H9 (cell line): ENCODE results near the gene TUT7. TPM values are rescaled to one million over a fixed set of nuclear protein-coding genes. Genes with fewer than 3 reads are reported as not detected.

ENCODE experiments used
- DNase-seq: peaks from one replicate; pipeline ENCODE4 v3.0.0-alpha.2; 2017
- H2AFZ ChIP-seq: one replicate; pipeline ENCODE4 v1.6.1; 2013; ENCODE audit warnings: mild to moderate bottlenecking, low read length, control low read depth, moderate library complexity
- H2AK5ac ChIP-seq: 2 replicates; pipeline ENCODE4 v1.6.1; 2013; ENCODE audit warnings: low read length, control low read depth, mixed read lengths; ENCODE audit not compliant: insufficient read length
- H2BK120ac ChIP-seq: one replicate; pipeline ENCODE4 v1.6.1; 2013; ENCODE audit warnings: low read depth, mild to moderate bottlenecking, low read length, control low read depth, inconsistent platforms; ENCODE audit not compliant: poor library complexity, severe bottlenecking
- H2BK12ac ChIP-seq: 2 replicates; pipeline ENCODE4 v1.6.1; 2013; ENCODE audit warnings: low read length, control low read depth, mixed read lengths, low read depth; ENCODE audit not compliant: insufficient read length
- H2BK15ac ChIP-seq: 2 replicates; pipeline ENCODE4 v1.6.1; 2013; ENCODE audit warnings: low read depth, low read length, control low read depth
- H2BK20ac ChIP-seq: one replicate; pipeline ENCODE4 v1.6.1; 2013; ENCODE audit warnings: low read depth, mild to moderate bottlenecking, low read length, control low read depth, inconsistent platforms; ENCODE audit not compliant: poor library complexity, severe bottlenecking
- H2BK5ac ChIP-seq: 2 replicates; pipeline ENCODE4 v1.6.1; 2013; ENCODE audit warnings: low read length, control low read depth, mixed read lengths; ENCODE audit not compliant: insufficient read length
- H3K14ac ChIP-seq: 2 replicates; pipeline ENCODE4 v1.6.1; 2013; ENCODE audit warnings: low read length, control low read depth; ENCODE audit not compliant: insufficient read depth
- H3K18ac ChIP-seq: 2 replicates; pipeline ENCODE4 v1.6.1; 2013; ENCODE audit warnings: low read depth, mild to moderate bottlenecking, mixed read lengths, low read length, control low read depth; ENCODE audit not compliant: insufficient read length
- H3K23ac ChIP-seq: 2 replicates; pipeline ENCODE4 v1.6.1; 2013; ENCODE audit warnings: low read length, control low read depth, mixed read lengths, low read depth; ENCODE audit not compliant: insufficient read length
- H3K23me2 ChIP-seq: 2 replicates; pipeline ENCODE4 v1.6.1; 2013; ENCODE audit warnings: low read depth, mild to moderate bottlenecking, mixed read lengths, low read length, control low read depth; ENCODE audit not compliant: insufficient read length, poor library complexity, severe bottlenecking
- H3K27ac ChIP-seq: 2 replicates; pipeline ENCODE4 v1.5.1; 2013; ENCODE audit warnings: low read length, control low read depth, mixed read lengths, low read depth; ENCODE audit not compliant: insufficient read length
- H3K27me3 ChIP-seq: 2 replicates; pipeline ENCODE4 v1.6.1; 2013; ENCODE audit warnings: low read length, control low read depth, inconsistent platforms; ENCODE audit not compliant: insufficient read depth
- H3K4ac ChIP-seq: 2 replicates; pipeline ENCODE4 v1.6.1; 2013; ENCODE audit warnings: low read depth, mild to moderate bottlenecking, control low read depth, inconsistent platforms, low read length, moderate library complexity
- H3K4me1 ChIP-seq: 2 replicates; pipeline ENCODE4 v1.6.1; 2013; ENCODE audit warnings: low read length, control low read depth, inconsistent platforms; ENCODE audit not compliant: insufficient read depth
- H3K4me2 ChIP-seq: 2 replicates; pipeline ENCODE4 v1.6.1; 2013; ENCODE audit warnings: low read length, control low read depth, mixed read lengths; ENCODE audit not compliant: insufficient read length, insufficient read depth
- H3K56ac ChIP-seq: 2 replicates; pipeline ENCODE4 v1.6.1; 2013; ENCODE audit warnings: low read depth, mild to moderate bottlenecking, mixed read lengths, low read length, control low read depth; ENCODE audit not compliant: insufficient read length
- H3K79me1 ChIP-seq: 2 replicates; pipeline ENCODE4 v1.6.1; 2013; ENCODE audit warnings: low read depth, mild to moderate bottlenecking, moderate library complexity, low read length, control low read depth, inconsistent platforms; ENCODE audit not compliant: insufficient read depth, poor library complexity, severe bottlenecking
- H3K79me2 ChIP-seq: 2 replicates; pipeline ENCODE4 v1.6.1; 2013; ENCODE audit warnings: low read length, control low read depth, inconsistent platforms; ENCODE audit not compliant: insufficient read depth
- H3K9ac ChIP-seq: 2 replicates; pipeline ENCODE4 v1.6.1; 2013; ENCODE audit warnings: low read length, control low read depth, mixed read lengths; ENCODE audit not compliant: insufficient read length; ENCODE audit errors: extremely low read depth
- H3K9me3 ChIP-seq: one replicate; pipeline ENCODE4 v1.6.1; 2013; ENCODE audit warnings: low read depth, low read length, inconsistent platforms; ENCODE audit not compliant: control insufficient read depth
- H3T11ph ChIP-seq: one replicate; pipeline ENCODE4 v1.6.1; 2013; ENCODE audit warnings: mild to moderate bottlenecking, low read length, control low read depth, inconsistent platforms
- H4K20me1 ChIP-seq: one replicate; pipeline ENCODE4 v1.6.1; 2013; ENCODE audit not compliant: control insufficient read depth, insufficient read length, insufficient read depth
- H4K5ac ChIP-seq: 2 replicates; pipeline ENCODE4 v1.6.1; 2013; ENCODE audit warnings: low read depth, mild to moderate bottlenecking, mixed read lengths, low read length, control low read depth; ENCODE audit not compliant: insufficient read length
- H4K8ac ChIP-seq: replicated peaks from 2 replicates; pipeline ENCODE4 v1.6.1; 2013; ENCODE audit warnings: low read length, control low read depth, mixed read lengths, low read depth; ENCODE audit not compliant: insufficient read length
- H4K91ac ChIP-seq: 2 replicates; pipeline ENCODE4 v1.6.1; 2013; ENCODE audit warnings: low read depth, mild to moderate bottlenecking, moderate library complexity, mixed read lengths, low read length, control low read depth; ENCODE audit not compliant: insufficient read length
- H3K27ac Mint-ChIP-seq, 3 experiments: 2 replicates in 2 of 3; 3 replicates in 1 of 3; pipeline ENCODE4 v1.8.0; 2020 to 2021; ENCODE audit warnings: mixed read lengths in 3 of 3, mild to moderate bottlenecking in 1 of 3, moderate library complexity in 1 of 3
- H3K27me3 Mint-ChIP-seq: 2 replicates; pipeline ENCODE4 v1.8.0; 2021; ENCODE audit warnings: low read depth, mild to moderate bottlenecking, moderate library complexity, mixed read lengths
- H3K36me3 Mint-ChIP-seq, 3 experiments: 2 replicates in 2 of 3; 3 replicates in 1 of 3; pipeline ENCODE4 v1.8.0; 2020 to 2021; ENCODE audit warnings: low read depth in 3 of 3, mixed read lengths in 3 of 3; ENCODE audit not compliant: insufficient read depth in 1 of 3
- H3K4me1 Mint-ChIP-seq, 2 experiments: 2 replicates each; pipeline ENCODE4 v1.8.0; 2020; ENCODE audit warnings: mixed read lengths in 2 of 2
- H3K4me3 Mint-ChIP-seq, 2 experiments: 2 replicates in 1 of 2; 3 replicates in 1 of 2; pipeline ENCODE4 v1.8.0; 2020 to 2021; ENCODE audit warnings: mild to moderate bottlenecking in 2 of 2, mixed read lengths in 2 of 2, moderate library complexity in 1 of 2
- H3K9me3 Mint-ChIP-seq, 2 experiments: 2 replicates in 1 of 2; 3 replicates in 1 of 2; pipeline ENCODE4 v1.8.0; 2020; ENCODE audit warnings: mild to moderate bottlenecking in 2 of 2, mixed read lengths in 2 of 2, moderate library complexity in 1 of 2
- CTCF ChIP-seq: fragments of 200-600 bp; sonication (generic); conservative IDR thresholded peaks from 3 replicates; pipeline ENCODE4 v1.8.0; 2021; ENCODE audit warnings: antibody characterized with exemption, mild to moderate bottlenecking
- WGBS: extraction: QIAGEN DNeasy Blood & Tissue Kit; methylation state at CpG from one replicate; pipeline ENCODE4 v1.1.7; 2013; ENCODE audit warnings: missing lambda C conversion rate, low lambda C conversion rate, mixed read lengths; ENCODE audit not compliant: insufficient read length; ENCODE audit errors: extremely low coverage; 5-methylcytosine and 5-hydroxymethylcytosine counted together
- total RNA-seq: library from RNA; stranded (reverse); gene quantifications from 2 replicates; pipeline ENCODE4 v1.2.1, GENCODE V29; 2021

Gene TUT7
- total RNA-seq, 1 experiment from 2014 or later = 23.1 TPM

- no peaks in the 10 kb centered on the region for H3K4me1 ChIP-seq
- H4K20me1 ChIP-seq = no peaks in the 10 kb centered on the region
- no peak overlapping the region for H3K4me3 Mint-ChIP-seq
- no peak overlapping the region for H4K5ac ChIP-seq
- no peak overlapping the region for H3K9ac ChIP-seq
- H3K9me3 ChIP-seq = no peaks in the 10 kb centered on the region
- H2AK5ac ChIP-seq = no peak overlapping the region
- WGBS = no CpG with 5 or more reads among the region's 2 CpGs
- no peak overlapping the region for H3K4ac ChIP-seq
- no peak overlapping the region for H3K56ac ChIP-seq
- H2AFZ ChIP-seq = no peak overlapping the region
- H3K79me1 ChIP-seq = no peaks in the 10 kb centered on the region
- H4K91ac ChIP-seq = no peak overlapping the region
- peak overlapping the region in 1 of 3 experiments; percentile 27; a peak in 2 of 7 replicates for H3K27ac Mint-ChIP-seq
- no peak overlapping the region for H3T11ph ChIP-seq
- TF ChIP-seq CTCF = no peak
- no peaks in the 10 kb centered on the region for H3K27me3 Mint-ChIP-seq
- H3K79me2 ChIP-seq = no peaks in the 10 kb centered on the region
- H2BK5ac ChIP-seq = no peak overlapping the region
- H4K8ac ChIP-seq = no peak overlapping the region
- no peaks in the 10 kb centered on the region for H3K9me3 Mint-ChIP-seq
- H3K36me3 Mint-ChIP-seq = no peaks in the 10 kb centered on the region
- peak overlapping the region; percentile 30 for H3K18ac ChIP-seq
- no peak overlapping the region for H2BK12ac ChIP-seq
- peaks cover 7% of the 10 kb centered on the region in 2 experiments; a peak in 3 of 4 replicates for H3K4me1 Mint-ChIP-seq
- H3K27me3 ChIP-seq = no peaks in the 10 kb centered on the region
- no peak for DNase-seq
- no peak overlapping the region for H2BK20ac ChIP-seq
- no peak overlapping the region for H3K27ac ChIP-seq
- no peak overlapping the region for H3K23ac ChIP-seq
- H2BK15ac ChIP-seq = no peak overlapping the region
- no peak overlapping the region for H2BK120ac ChIP-seq
- H3K23me2 ChIP-seq = no peaks in the 10 kb centered on the region
- no peak overlapping the region for H3K4me2 ChIP-seq
- H3K14ac ChIP-seq = no peak overlapping the region
These were observed 112.1 kb downstream of the TUT7 start for GRCh38 chr9:86242071-86242470.
